DND-41 (cell line): Measurements from ENCODE around the gene TNFRSF14.

Experiments used
- ATAC-seq: fragments of 200-7000 bp; cut with Tn5 transposase; 3 replicates; pipeline ENCODE4 v1.9.1; 2021; ENCODE audit warnings: low read depth; ENCODE audit not compliant: insufficient read depth
- DNase-seq: peaks from one replicate; pipeline ENCODE4 v3.0.0-alpha.2; 2020
- H2AFZ ChIP-seq: 2 replicates; pipeline ENCODE4 v1.6.0; 2012; ENCODE audit warnings: low read depth, low read length
- H3K27ac ChIP-seq: 2 replicates; pipeline ENCODE4 v1.5.1; 2012; ENCODE audit warnings: low read length, inconsistent platforms
- H3K27me3 ChIP-seq: fragments of 200-600 bp; sonication (generic); 2 replicates; pipeline ENCODE4 v1.6.0; 2012; ENCODE audit warnings: low read length, mild to moderate bottlenecking, inconsistent platforms; ENCODE audit not compliant: insufficient read depth, poor library complexity
- H3K36me3 ChIP-seq: 2 replicates; pipeline ENCODE4 v1.5.1; 2012; ENCODE audit warnings: low read length, inconsistent platforms; ENCODE audit not compliant: insufficient read depth
- H3K4me1 ChIP-seq: 2 replicates; pipeline ENCODE4 v1.5.1; 2012; ENCODE audit warnings: mild to moderate bottlenecking, low read length; ENCODE audit not compliant: insufficient read depth
- H3K4me2 ChIP-seq: 2 replicates; pipeline ENCODE4 v1.6.0; 2012; ENCODE audit warnings: mild to moderate bottlenecking, moderate library complexity, low read length, inconsistent platforms; ENCODE audit not compliant: insufficient read depth
- H3K4me3 ChIP-seq, 2 experiments: fragments of 200-600 bp in 1 of 2; shearing (Covaris generic) in 1 of 2; 2 replicates each; pipeline ENCODE4 v1.5.1; 2012 to 2016; ENCODE audit warnings: inconsistent platforms in 2 of 2, low read length in 2 of 2, mild to moderate bottlenecking in 2 of 2, low read depth in 1 of 2, moderate library complexity in 1 of 2
- H3K79me2 ChIP-seq: 2 replicates; pipeline ENCODE4 v1.6.0; 2012; ENCODE audit warnings: low read length, inconsistent platforms; ENCODE audit not compliant: insufficient read depth
- H3K9ac ChIP-seq: 2 replicates; pipeline ENCODE4 v1.6.0; 2012; ENCODE audit warnings: low read depth, mild to moderate bottlenecking, inconsistent platforms, low read length, moderate library complexity
- H3K9me3 ChIP-seq: 2 replicates; pipeline ENCODE4 v1.5.1; 2012; ENCODE audit warnings: low read length, moderate library complexity, mild to moderate bottlenecking, inconsistent platforms; ENCODE audit not compliant: insufficient read depth, severe bottlenecking
- H4K20me1 ChIP-seq: 2 replicates; pipeline ENCODE4 v1.6.0; 2012; ENCODE audit warnings: low read length; ENCODE audit not compliant: insufficient read depth
- EZH2 ChIP-seq: IDR thresholded peaks from 3 replicates; pipeline ENCODE4 v1.6.1; 2012; ENCODE audit warnings: borderline replicate concordance, low read depth, mild to moderate bottlenecking, moderate library complexity, low read length, inconsistent platforms; ENCODE audit not compliant: severe bottlenecking
- TF ChIP-seq, protein P1 (sequence below): IDR thresholded peaks from 2 replicates; pipeline ENCODE4 v1.5.1; 2012; ENCODE audit warnings: borderline replicate concordance, low read length, moderate library complexity, mild to moderate bottlenecking; ENCODE audit not compliant: poor library complexity, severe bottlenecking; ENCODE audit errors: extremely low read depth

Gene TNFRSF14

DNA sequence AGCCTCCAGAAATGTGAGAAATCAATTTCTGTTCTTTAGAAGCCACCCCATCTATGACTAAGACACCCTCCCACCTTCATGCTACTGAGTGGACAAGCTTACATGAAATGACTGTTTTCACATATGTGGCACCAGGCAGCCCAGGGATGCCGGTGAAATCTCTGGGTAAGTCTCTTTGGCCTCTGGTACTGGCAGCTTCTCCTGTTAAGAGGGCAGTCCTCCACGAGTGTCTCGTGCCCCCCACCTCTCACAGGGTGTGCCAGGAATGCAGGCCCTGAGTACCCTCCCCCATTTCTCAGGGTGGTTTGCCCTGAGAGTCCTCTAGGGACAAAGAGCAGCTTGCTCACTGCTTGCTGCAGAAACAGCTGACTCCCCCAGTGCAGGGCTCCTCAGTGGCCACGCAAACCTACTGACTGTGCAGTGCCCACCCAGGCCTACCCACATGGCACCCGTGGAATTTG is 27.2 kb downstream of the TNFRSF14 start:
- Histone ChIP-seq H2AFZ (no peak overlapping the region), H4K20me1 (peaks cover 5% of the 10 kb centered on the region; the same call in 1 of the 2 replicates), H3K79me2 (0 out of 2 replicates have a peak, but pooled peaks cover 3% of the 10 kb centered on the region), H3K4me2 (no peak overlapping the region), H3K4me1 (peaks cover 22% of the 10 kb centered on the region), H3K4me3 (no peak overlapping the region), H3K9me3 (no peaks in the 10 kb centered on the region), H3K27ac (no peak overlapping the region), H3K27me3 (no peaks in the 10 kb centered on the region), H3K9ac (no peak overlapping the region), H3K36me3 (no peaks in the 10 kb centered on the region; the same call in 1 of the 2 replicates)
- ATAC-seq = no peak
- DNase-seq = no peak
- TF ChIP-seq, protein P1, sequence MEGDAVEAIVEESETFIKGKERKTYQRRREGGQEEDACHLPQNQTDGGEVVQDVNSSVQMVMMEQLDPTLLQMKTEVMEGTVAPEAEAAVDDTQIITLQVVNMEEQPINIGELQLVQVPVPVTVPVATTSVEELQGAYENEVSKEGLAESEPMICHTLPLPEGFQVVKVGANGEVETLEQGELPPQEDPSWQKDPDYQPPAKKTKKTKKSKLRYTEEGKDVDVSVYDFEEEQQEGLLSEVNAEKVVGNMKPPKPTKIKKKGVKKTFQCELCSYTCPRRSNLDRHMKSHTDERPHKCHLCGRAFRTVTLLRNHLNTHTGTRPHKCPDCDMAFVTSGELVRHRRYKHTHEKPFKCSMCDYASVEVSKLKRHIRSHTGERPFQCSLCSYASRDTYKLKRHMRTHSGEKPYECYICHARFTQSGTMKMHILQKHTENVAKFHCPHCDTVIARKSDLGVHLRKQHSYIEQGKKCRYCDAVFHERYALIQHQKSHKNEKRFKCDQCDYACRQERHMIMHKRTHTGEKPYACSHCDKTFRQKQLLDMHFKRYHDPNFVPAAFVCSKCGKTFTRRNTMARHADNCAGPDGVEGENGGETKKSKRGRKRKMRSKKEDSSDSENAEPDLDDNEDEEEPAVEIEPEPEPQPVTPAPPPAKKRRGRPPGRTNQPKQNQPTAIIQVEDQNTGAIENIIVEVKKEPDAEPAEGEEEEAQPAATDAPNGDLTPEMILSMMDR = no peak
- no peak for TF ChIP-seq EZH2

DNA sequence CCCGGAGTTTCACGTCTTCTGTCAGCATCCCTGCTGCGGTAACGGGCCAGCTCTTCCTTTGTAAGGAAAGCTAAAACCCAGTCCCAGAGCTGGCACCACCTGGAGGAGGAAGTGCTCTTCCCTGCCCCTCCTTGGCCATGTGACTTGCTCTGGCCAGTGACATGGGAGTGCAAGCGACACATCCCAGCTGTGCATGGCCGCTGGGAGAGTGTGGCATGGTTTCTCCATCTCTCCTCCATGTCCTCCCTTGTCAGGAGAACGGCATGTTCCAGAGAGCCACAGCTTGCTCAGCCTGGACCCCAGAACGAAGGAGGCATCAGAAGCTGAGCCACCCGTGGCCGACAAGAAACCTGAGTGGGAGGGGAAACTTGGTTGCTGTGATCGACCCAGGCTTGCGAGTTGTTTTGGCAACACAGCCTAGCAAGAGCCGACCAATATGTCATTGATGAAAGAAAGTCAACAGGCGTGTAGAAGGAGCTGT is 27.7 kb downstream of the TNFRSF14 start:
- Histone ChIP-seq H3K79me2 (0 out of 2 replicates have a peak, but pooled peaks cover 3% of the 10 kb centered on the region), H3K27me3 (no peaks in the 10 kb centered on the region), H3K27ac (no peak overlapping the region), H3K36me3 (no peaks in the 10 kb centered on the region; the same call in 1 of the 2 replicates), H3K9ac (no peak overlapping the region), H3K4me2 (no peak overlapping the region), H4K20me1 (peaks cover 7% of the 10 kb centered on the region; the same call in 1 of the 2 replicates), H3K9me3 (no peaks in the 10 kb centered on the region), H2AFZ (no peak overlapping the region), H3K4me3 (no peak overlapping the region), H3K4me1 (peaks cover 22% of the 10 kb centered on the region)
- ATAC-seq = no peak
- DNase-seq = no peak
- TF ChIP-seq, protein P1 = no peak
- TF ChIP-seq EZH2 = no peak

DNA sequence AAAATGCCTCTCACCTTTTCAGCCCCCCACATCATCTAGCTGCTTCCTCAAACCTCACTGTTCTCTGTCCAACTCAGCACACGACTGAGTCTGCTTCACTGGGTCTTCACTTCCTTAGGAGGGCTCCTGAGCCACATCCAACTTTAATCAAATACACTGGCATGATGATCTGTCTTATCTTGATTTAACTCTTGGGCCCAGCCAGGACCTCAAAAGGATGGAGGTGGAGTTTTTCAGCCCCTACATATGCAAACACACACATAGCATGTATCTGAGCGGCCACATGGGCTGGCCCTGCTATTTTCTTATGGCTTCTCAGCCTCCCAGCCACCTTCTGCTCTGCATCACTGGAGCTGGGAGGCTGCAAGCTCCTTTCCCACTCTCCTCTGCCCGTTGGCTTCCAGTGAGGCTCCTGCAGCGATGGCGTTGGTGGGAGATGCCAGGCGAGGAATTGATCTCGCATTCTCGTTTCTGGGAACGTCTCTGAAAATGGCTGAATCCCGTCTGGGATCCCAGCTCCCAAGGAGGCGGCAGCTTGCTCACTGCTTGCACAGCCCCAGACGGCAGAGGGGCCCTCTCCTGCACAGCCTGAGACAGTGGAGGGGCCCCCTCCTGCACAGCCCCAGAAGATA is 28.6 kb downstream of the TNFRSF14 start:
- Histone ChIP-seq H3K9ac (peak overlapping the region; percentile 93), H3K4me3 (peak overlapping the region in 1 of 2 experiments; percentile 95; a peak in 3 of 4 replicates), H3K36me3 (no peaks in the 10 kb centered on the region; the same call in 1 of the 2 replicates), H3K4me1 (peaks cover 22% of the 10 kb centered on the region), H3K27me3 (no peaks in the 10 kb centered on the region), H3K79me2 (0 out of 2 replicates have a peak, but pooled peaks cover 3% of the 10 kb centered on the region), H3K9me3 (no peaks in the 10 kb centered on the region), H3K27ac (peak overlapping the region; percentile 86), H2AFZ (no peak overlapping the region), H4K20me1 (peaks cover 14% of the 10 kb centered on the region; the same call in 1 of the 2 replicates), H3K4me2 (peak overlapping the region; percentile 75)
- no peak for DNase-seq
- TF ChIP-seq EZH2 = no peak
- TF ChIP-seq, protein P1 = no peak
- no peak for ATAC-seq
